Fibroblast of the aortic adventitia (primary cell): ENCODE measurements around the gene WNT2B. TPM values are rescaled to one million over a fixed set of nuclear protein-coding genes. Genes with fewer than 3 reads are reported as not detected.

ENCODE experiments used
- DNase-seq: peaks from one replicate; pipeline ENCODE4 v3.0.0-alpha.2; 2010; ENCODE audit warnings: low read depth
- H3K4me3 ChIP-seq: 2 replicates; pipeline ENCODE4 v1.5.1; 2011; ENCODE audit warnings: low read depth, mild to moderate bottlenecking, control low read depth, low read length, moderate library complexity
- CTCF ChIP-seq: IDR thresholded peaks from 2 replicates; pipeline ENCODE4 v1.5.1; 2011; ENCODE audit warnings: mild to moderate bottlenecking, low read length, control low read depth, inconsistent platforms; ENCODE audit not compliant: insufficient read depth
- total RNA-seq: library from RNA; depleted of rRNA; stranded (reverse); fragments of >200 nt; gene quantifications from 2 replicates; pipeline ENCODE4 v1.2.3, GENCODE V29; 2012; ENCODE audit warnings: low replicate concordance

The WNT2B gene
- total RNA-seq, 1 donor, result 2.4 TPM

- no peak for TF ChIP-seq CTCF
- no peak for DNase-seq
- no peak overlapping the region for H3K4me3 ChIP-seq
These were observed 67.5 kb downstream of the WNT2B start for GRCh38 chr1:112576240-112576639.

Other genes starting within 250 kb of the WNT2B start
- gene CTTNBP2NL, start 112.8 kb upstream of the WNT2B start, total RNA-seq, result 24.4 and 27.0 TPM in 2 replicates
- gene ST7L, start 110.2 kb downstream of the WNT2B start, total RNA-seq, result 8.1 and 22.1 TPM in 2 replicates
- gene CAPZA1, start 110.9 kb downstream of the WNT2B start, total RNA-seq, result 79.9 and 281 TPM in 2 replicates
- gene MOV10, start 165.7 kb downstream of the WNT2B start, total RNA-seq, result 21.4 and 31.5 TPM in 2 replicates
- gene RHOC, start 198.2 kb downstream of the WNT2B start, total RNA-seq, result 223 and 471 TPM in 2 replicates
- gene PPM1J, start 206.4 kb downstream of the WNT2B start, total RNA-seq, result 0.63 and 1.8 TPM in 2 replicates